Activated T-cell treated with anti-CD3 and anti-CD28 coated beads, Interleukin-2, amount 50 U/mL, for 4 hours (primary cell): Measurements from ENCODE around the gene CD86. TPM values are rescaled to one million over a fixed set of nuclear protein-coding genes. Genes with fewer than 3 reads are reported as not detected.

Source experiments
- ATAC-seq, 2 donors: fragments of 200-7000 bp; cut with Tn5 transposase; one replicate each; pipeline ENCODE4 v1.10.0; 2021
- DNase-seq: peaks from one replicate; pipeline ENCODE4 v3.0.0-alpha.2; 2020
- H3K27me3 Mint-ChIP-seq: one replicate; pipeline ENCODE4 v1.8.0; 2021; ENCODE audit warnings: low read depth, mixed read lengths
- H3K36me3 Mint-ChIP-seq: one replicate; pipeline ENCODE4 v1.8.0; 2022; ENCODE audit warnings: mixed read lengths; ENCODE audit not compliant: insufficient read depth
- H3K4me1 Mint-ChIP-seq: one replicate; pipeline ENCODE4 v1.8.0; 2021; ENCODE audit warnings: low read depth, mixed read lengths
- H3K4me3 Mint-ChIP-seq: one replicate; pipeline ENCODE4 v1.8.0; 2021; ENCODE audit warnings: mild to moderate bottlenecking, moderate library complexity, mixed read lengths
- H3K9me3 Mint-ChIP-seq: one replicate; pipeline ENCODE4 v1.8.0; 2021; ENCODE audit warnings: mixed read lengths
- total RNA-seq, 3 donors: library from RNA; stranded (reverse); gene quantifications; one replicate each; pipeline ENCODE4 v1.2.1, GENCODE V29; 2021

The CD86 gene
- total RNA-seq, 3 donors from 2014 or later = 1.8 to 4.7 (median 2.0) TPM

DNA sequence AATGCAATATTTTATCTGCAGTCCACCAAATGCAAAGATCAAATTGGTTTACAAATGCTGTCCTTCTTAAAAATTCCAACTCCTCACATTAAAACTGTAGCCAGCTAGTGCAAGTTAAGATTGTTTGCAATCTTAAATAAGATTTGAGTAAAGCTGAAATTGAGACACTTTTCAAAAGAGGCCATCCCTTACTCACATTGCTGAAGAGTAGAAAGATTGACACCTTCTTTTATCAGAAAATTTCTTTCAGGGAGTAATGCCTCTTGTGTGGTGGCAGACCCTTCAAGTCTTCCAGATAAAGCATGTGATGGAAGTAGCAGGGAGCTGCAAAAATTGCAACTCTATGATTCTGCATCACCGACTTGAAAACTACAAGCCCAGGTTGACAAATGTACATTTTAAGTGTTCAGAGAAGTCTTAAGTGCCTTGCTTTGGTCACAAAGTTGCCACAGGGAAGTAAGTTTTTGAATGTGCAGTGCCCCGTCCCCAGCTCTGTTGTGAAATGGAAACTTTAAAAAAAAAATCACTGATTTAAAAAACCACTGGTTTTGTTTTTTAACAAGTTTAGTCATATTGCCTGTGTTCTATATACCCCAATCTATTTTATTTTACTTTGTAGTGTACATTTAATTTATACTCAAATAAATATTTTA lies 12.6 kb downstream of the CD86 start:
- DNase-seq (no peak), ATAC-seq (no peak)
- H3K27me3 Mint-ChIP-seq = peaks cover 3% of the 10 kb centered on the region
- H3K36me3 Mint-ChIP-seq = no peaks in the 10 kb centered on the region
- H3K4me1 Mint-ChIP-seq = peaks cover 6% of the 10 kb centered on the region
- H3K4me3 Mint-ChIP-seq = no peak overlapping the region
- no peaks in the 10 kb centered on the region for H3K9me3 Mint-ChIP-seq

- no peaks in the 10 kb centered on the region for H3K36me3 Mint-ChIP-seq
- no peak for ATAC-seq
- peaks cover 13% of the 10 kb centered on the region for H3K27me3 Mint-ChIP-seq
These were observed 19.6 kb downstream of the CD86 start for GRCh38 chr3:122074621-122075265.

GRCh38 chr3:122076491-122077292 lies 21.5 kb downstream of the CD86 start:
- Mint-ChIP-seq H3K4me1 (peaks cover 14% of the 10 kb centered on the region), H3K9me3 (no peaks in the 10 kb centered on the region), H3K36me3 (no peaks in the 10 kb centered on the region), H3K4me3 (no peak overlapping the region), H3K27me3 (peaks cover 13% of the 10 kb centered on the region)
- DNase-seq = no peak
- ATAC-seq = peak in 1 of 2 donors; percentile 31

More at GRCh38 chr3:122074621-122075265, 19.6 kb downstream of the CD86 start:
- H3K4me3 Mint-ChIP-seq = no peak overlapping the region
- DNase-seq = no peak
- no peaks in the 10 kb centered on the region for H3K9me3 Mint-ChIP-seq
- H3K4me1 Mint-ChIP-seq = peaks cover 10% of the 10 kb centered on the region

- Mint-ChIP-seq H3K27me3 (peaks cover 13% of the 10 kb centered on the region), H3K9me3 (no peaks in the 10 kb centered on the region), H3K4me1 (peaks cover 20% of the 10 kb centered on the region), H3K4me3 (peak overlapping the region; percentile 62), H3K36me3 (no peaks in the 10 kb centered on the region)
- ATAC-seq (peak; percentile 18 to 38), DNase-seq (no peak)
These were observed 22.4 kb downstream of the CD86 start for GRCh38 chr3:122077293-122078234.

- Mint-ChIP-seq H3K4me3 (peak overlapping the region; percentile 62), H3K27me3 (peaks cover 13% of the 10 kb centered on the region), H3K9me3 (no peaks in the 10 kb centered on the region), H3K36me3 (no peaks in the 10 kb centered on the region), H3K4me1 (peaks cover 20% of the 10 kb centered on the region)
- DNase-seq (no peak), ATAC-seq (no peak)
These were observed 23.2 kb downstream of the CD86 start for GRCh38 chr3:122078235-122078935.

- Mint-ChIP-seq H3K9me3 (no peaks in the 10 kb centered on the region), H3K27me3 (peaks cover 13% of the 10 kb centered on the region), H3K4me1 (peaks cover 18% of the 10 kb centered on the region), H3K4me3 (peak overlapping the region; percentile 26), H3K36me3 (no peaks in the 10 kb centered on the region)
- ATAC-seq (no peak), DNase-seq (no peak)
These were observed 24.5 kb downstream of the CD86 start for GRCh38 chr3:122079524-122080206.

DNA sequence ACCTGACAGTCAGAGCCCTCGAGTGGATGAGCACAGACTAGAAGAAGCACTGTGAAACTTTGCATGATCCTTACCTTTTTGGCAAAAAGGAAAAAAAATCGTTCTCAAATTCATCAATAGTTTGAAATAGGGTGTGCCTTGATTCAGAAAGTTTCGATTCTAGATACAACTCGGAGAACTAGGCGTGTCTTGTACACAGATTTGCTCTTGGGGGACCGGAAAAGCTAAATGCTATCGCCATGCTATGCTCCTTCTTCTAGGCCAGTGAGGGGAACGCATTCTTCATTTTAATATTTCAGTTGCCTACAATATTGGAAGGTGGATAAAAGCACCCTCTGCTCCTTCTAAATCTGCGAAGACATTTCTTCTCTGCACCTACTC lies 25.0 kb downstream of the CD86 start:
- no peaks in the 10 kb centered on the region for H3K36me3 Mint-ChIP-seq
- H3K27me3 Mint-ChIP-seq = peaks cover 13% of the 10 kb centered on the region
- DNase-seq (no peak), ATAC-seq (no peak)
- no peak overlapping the region for H3K4me3 Mint-ChIP-seq
- peaks cover 16% of the 10 kb centered on the region for H3K4me1 Mint-ChIP-seq
- H3K9me3 Mint-ChIP-seq = no peaks in the 10 kb centered on the region

DNA sequence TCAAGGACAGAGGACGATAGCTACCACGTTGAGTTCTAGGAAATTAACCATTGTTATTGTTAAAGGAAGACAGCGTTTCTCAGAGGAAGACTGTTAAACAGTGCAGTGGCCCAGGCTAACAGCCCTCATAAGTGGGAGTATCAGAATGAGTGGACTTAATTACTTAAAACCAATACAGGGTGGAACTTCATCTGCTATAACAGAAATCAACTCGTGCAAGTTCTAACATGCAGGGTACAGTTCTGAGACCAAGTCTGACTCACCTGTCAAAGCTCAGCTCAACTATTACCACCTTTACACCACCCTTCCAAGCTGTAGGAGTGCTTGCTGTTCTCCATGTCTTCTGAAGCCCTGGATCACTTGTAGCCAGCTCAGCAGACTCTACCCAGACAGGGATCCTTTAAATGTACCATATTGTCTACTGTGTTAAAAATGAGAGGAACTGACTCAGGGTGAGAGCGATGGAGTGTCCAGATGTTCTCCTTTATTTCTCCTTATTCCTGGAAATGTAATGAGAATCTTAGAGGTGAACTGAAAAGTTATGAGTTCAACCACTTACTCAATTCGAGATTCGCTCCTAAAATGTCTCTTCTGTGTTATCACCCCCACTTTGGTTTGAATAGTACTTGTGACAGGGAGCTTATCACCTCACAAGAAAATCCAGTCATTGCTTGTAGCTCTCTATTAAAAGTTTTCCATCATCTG lies 26.5 kb downstream of the CD86 start:
- ATAC-seq (peak in 1 of 2 donors; percentile 24), DNase-seq (no peak)
- H3K4me3 Mint-ChIP-seq = no peak overlapping the region
- peaks cover 16% of the 10 kb centered on the region for H3K4me1 Mint-ChIP-seq
- H3K36me3 Mint-ChIP-seq = no peaks in the 10 kb centered on the region
- H3K27me3 Mint-ChIP-seq = peaks cover 7% of the 10 kb centered on the region
- no peaks in the 10 kb centered on the region for H3K9me3 Mint-ChIP-seq

- H3K27me3 Mint-ChIP-seq = peaks cover 4% of the 10 kb centered on the region
- H3K4me3 Mint-ChIP-seq = no peak overlapping the region
- ATAC-seq (no peak), DNase-seq (no peak)
- no peaks in the 10 kb centered on the region for H3K9me3 Mint-ChIP-seq
- no peaks in the 10 kb centered on the region for H3K36me3 Mint-ChIP-seq
- peaks cover 11% of the 10 kb centered on the region for H3K4me1 Mint-ChIP-seq
These were observed 27.2 kb downstream of the CD86 start for GRCh38 chr3:122082357-122082756.

DNA sequence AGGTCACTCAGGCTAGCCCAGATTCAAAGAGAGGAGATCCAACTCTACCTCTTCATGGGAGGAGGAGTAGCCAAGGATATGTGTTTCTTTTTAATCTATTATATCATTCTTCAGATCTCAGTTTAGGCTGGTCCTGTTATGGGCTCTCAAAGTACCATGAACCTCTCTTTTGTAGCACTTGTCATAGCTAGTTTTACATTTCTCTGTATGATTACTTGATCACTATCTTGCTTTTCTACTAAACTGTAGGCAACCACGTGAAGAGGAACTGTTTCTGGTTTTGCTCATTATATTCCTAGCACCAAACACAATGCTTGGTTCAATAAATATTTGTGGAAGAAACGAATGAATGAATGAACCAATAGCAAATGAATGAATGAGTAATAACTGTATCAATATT lies 29.6 kb downstream of the CD86 start:
- no peak for ATAC-seq
- no peak for DNase-seq

DNA sequence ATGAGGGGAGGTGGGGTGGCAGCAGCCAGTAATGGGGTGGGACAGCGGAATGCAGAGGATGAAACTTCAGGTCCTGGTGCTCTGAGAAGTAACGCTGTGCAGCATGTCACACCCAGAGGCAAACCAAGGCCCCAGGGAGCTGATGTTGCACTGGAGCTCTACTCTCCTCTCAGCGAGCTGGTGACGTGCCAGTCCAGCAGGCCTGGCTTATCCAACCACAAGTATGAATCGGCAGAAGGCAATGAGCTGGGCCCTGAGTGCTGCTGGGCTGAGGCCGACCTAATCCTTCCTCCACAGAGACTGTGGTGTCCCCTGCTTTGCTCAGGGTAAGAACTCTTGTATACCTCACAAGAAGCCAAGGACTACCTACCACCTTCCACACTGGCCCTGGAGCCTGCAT lies 30.5 kb downstream of the CD86 start:
- Mint-ChIP-seq H3K9me3 (no peaks in the 10 kb centered on the region), H3K4me1 (peaks cover 10% of the 10 kb centered on the region), H3K4me3 (no peak overlapping the region), H3K36me3 (no peaks in the 10 kb centered on the region), H3K27me3 (no peaks in the 10 kb centered on the region)
- DNase-seq = no peak
- ATAC-seq = no peak

More for the DNA sequence above, 29.6 kb downstream of the CD86 start:
- Mint-ChIP-seq H3K4me1 (peaks cover 10% of the 10 kb centered on the region), H3K36me3 (no peaks in the 10 kb centered on the region), H3K9me3 (no peaks in the 10 kb centered on the region), H3K27me3 (no peaks in the 10 kb centered on the region), H3K4me3 (no peak overlapping the region)

DNA sequence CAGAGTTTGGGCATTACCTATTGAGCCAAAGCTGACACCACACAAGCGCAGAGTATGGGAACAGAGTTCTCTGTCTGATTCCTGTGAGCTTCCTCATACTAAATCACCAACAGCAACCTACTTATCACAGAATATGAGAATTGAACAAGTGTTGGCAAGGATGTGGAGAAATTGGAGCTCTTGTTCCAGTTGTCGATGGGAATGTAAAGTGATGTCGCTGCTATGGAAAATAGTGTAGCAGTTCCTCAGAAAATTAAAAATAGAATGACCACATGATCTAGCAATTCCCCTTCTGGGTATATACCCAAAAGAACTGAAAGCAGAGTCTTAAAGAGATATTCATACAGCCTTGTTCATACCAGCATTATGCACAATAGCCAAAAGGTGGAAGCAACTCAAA lies 33.4 kb downstream of the CD86 start:
- DNase-seq = no peak
- Mint-ChIP-seq H3K27me3 (no peaks in the 10 kb centered on the region), H3K4me1 (peaks cover 12% of the 10 kb centered on the region), H3K36me3 (no peaks in the 10 kb centered on the region), H3K9me3 (no peaks in the 10 kb centered on the region), H3K4me3 (no peak overlapping the region)
- ATAC-seq = no peak
